ENCODE measurements around the gene SORCS2.

SORCS2 gene

DNA sequence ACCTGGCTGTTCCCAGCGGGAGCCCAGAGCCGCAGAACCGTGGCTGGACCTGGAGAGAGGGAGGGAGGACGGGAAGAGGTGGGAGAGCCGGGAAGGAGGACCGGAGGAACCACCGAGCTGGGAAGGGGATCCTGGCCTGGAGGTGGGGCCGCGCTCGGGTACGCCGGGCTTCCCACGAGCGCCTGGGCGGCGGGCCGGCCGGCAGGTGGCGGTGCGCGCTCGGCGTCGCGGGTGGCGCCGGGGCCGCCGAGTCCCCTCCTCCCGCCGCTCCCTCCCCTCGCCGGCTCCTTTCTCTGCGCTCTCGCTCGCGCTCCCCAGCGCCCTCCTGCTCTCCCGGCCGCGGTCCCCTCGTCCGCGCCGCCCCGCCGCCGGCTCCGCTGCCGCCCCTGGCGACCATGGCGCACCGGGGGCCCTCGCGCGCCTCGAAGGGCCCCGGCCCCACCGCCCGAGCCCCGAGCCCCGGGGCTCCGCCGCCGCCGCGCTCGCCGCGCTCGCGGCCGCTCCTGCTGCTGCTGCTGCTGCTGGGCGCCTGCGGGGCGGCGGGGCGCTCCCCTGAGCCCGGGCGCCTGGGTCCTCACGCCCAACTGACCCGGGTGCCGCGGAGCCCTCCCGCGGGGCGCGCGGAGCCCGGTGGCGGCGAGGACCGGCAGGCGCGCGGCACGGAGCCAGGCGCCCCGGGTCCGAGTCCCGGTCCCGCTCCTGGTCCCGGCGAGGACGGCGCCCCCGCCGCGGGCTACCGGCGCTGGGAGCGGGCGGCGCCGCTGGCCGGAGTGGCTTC, at the start of gene SORCS2:
SORCS2 (plus strand) TSS at position 287 of the 778 bp plus-strand sequence.
- DNase-seq (ENCODE audit: low read depth, low spot score), result no peak
- ChIA-PET CTCF (interaction anchor here (0.7 to 7.4 kb wide), 41 partner anchors 8 to 537 kb away, joined by 3 to 156 read pairs (median 5); no protein-coding TSS in a partner anchor), POLR2A (interaction anchor here (0.6 kb wide), 2 partner anchors 142 to 143 kb away, joined by 3 read pairs; no protein-coding TSS in a partner anchor)
- peak; percentile 44 for TF ChIP-seq CTCF (IDR thresholded peaks at IDR 0.05; ENCODE audit: insufficient read depth, low read length, missing control alignments)
- H3K4me3 ChIP-seq (ENCODE audit: low read depth, low read length), result peak within 1 kb of the TSS; percentile 51

DNA sequence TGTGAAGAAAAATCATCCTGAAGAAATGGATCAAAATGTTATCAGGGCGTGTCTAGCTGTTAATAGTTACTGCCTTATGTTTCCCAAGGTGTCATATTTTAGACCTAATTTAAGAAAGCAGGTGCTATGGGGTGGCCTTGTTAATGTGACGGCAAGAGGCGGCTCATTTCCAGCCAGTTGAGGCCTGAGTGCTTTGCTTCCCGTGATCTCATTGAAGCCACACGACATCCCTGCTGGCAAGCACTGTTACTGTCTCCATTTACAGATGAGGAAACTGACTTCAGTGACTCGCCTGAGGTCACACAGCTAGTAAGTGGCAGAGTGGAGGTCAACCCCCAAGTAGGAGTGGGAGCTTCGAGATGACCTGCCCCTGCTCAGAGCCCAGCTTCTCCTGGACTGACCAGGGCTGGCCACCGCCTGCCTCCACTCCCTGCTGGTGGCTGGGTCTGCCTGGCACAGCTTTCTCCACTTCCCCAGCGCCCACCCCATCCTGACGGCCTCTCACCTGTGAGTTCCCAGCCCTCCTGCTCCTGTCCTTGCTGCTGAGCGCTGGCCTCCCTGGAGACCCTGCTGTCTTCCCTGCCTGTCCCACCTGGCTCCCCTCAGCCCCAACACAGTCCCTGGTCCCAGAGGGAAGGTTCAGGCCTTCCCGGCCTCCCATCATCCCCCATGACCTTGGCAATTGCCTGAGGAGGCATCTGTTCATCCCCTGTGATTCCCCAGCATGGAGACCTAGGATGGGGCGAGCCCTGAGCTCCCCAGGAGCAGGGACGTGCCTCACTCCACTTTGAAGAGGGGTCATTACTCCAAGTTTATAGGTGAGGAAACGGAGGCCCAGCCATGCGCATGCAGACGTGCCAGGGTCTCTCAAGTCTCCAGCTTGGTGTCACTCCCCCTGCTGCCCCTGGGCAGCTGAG, 47.7 kb upstream of the SORCS2 start:
- DNase-seq (ENCODE audit: low read depth, low spot score), result no peak
- H3K4me3 ChIP-seq (ENCODE audit: low read depth, low read length), result no peak overlapping the region
- CTCF ChIA-PET, result no interaction called here
- POLR2A ChIA-PET, result no interaction called here
- TF ChIP-seq CTCF (IDR thresholded peaks at IDR 0.05; ENCODE audit: insufficient read depth, low read length, missing control alignments), result no peak

DNA sequence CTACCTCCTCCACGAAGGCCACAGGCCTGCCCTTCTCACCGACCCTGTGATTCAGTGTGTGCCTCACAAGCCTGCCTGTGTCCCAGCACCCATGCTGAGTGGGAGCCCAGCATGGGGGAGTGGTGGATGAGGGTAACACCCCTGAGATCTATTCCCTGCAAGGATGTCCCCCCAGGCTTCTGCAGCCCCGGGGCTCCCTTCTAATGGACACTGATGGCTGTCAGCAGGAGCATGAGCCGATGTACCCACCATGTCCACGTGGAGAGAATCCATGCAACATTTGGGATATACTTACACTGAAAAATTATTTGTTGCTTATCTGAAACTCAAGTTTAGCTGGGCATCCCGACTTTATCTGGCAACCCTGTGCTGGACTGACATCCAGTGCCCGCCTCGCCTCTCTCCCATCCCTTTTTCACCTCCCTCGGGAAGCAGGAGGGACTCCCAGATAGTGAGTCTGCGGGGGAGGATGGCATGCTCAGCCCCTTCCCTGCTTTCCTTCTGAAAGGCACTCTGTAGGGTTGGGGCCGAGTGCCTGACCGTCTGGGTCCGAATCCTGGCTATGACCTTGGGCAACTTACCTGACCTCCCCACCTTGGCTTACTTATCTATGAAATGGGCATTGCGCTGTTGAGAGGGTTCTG, 46.9 kb upstream of the SORCS2 start:
- DNase-seq (ENCODE audit: low read depth, low spot score), result no peak
- no peak overlapping the region for H3K4me3 ChIP-seq (ENCODE audit: low read depth, low read length)
- ChIA-PET CTCF (no interaction called here), POLR2A (no interaction called here)
- no peak for TF ChIP-seq CTCF (IDR thresholded peaks at IDR 0.05; ENCODE audit: insufficient read depth, low read length, missing control alignments)

GRCh38 chr4:7146059-7146785, 46.1 kb upstream of the SORCS2 start:
- TF ChIP-seq CTCF (IDR thresholded peaks at IDR 0.05; ENCODE audit: insufficient read depth, low read length, missing control alignments), result no peak
- CTCF ChIA-PET, result interaction anchor here (1.0 kb wide), 1 partner anchor 11 kb away, joined by 3 read pairs; no protein-coding TSS in a partner anchor
- POLR2A ChIA-PET, result no interaction called here
- no peak for DNase-seq (ENCODE audit: low read depth, low spot score)
- H3K4me3 ChIP-seq (ENCODE audit: low read depth, low read length), result no peak overlapping the region

DNA sequence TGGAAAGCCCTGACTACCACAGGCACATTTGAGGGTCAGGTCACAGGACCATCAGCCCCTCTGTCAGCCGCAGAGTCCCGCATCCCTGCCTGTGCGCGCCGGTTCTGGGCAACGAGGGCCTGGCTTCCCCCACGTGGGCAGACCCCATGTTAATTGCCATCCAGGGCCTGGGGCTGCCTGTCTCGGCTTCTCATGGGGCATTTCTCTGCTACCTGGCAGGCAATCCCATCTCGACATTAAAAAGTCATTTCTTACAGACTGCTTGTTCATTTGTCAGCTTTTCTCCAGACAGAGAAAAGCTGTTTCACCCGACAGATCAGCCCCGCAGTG, 45.6 kb upstream of the SORCS2 start:
- no peak overlapping the region for H3K4me3 ChIP-seq (ENCODE audit: low read depth, low read length)
- no peak for DNase-seq (ENCODE audit: low read depth, low spot score)
- ChIA-PET POLR2A (no interaction called here), CTCF (interaction anchor here (1.0 to 1.5 kb wide), 2 partner anchors 10 to 149 kb away, joined by 3 to 5 read pairs; no protein-coding TSS in a partner anchor)
- no peak for TF ChIP-seq CTCF (IDR thresholded peaks at IDR 0.05; ENCODE audit: insufficient read depth, low read length, missing control alignments)
